Lower leg skin (tissue), 3 donors: ENCODE measurements around the gene SVIL.

ENCODE experiments used
- CTCF ChIP-seq, 3 donors: fragments of 450-650 bp; IDR thresholded peaks; one replicate each; pipeline ENCODE4 v1.5.1; 2016; ENCODE audit warnings: antibody characterized with exemption in 3 of 3, mild to moderate bottlenecking in 3 of 3, moderate library complexity in 2 of 3
- POLR2A ChIP-seq, 2 donors: fragments of 450-650 bp; IDR thresholded peaks; one replicate each; pipeline ENCODE4 v1.6.1; 2016 to 2017; ENCODE audit warnings: antibody characterized with exemption in 2 of 2, mild to moderate bottlenecking in 1 of 2, moderate library complexity in 1 of 2

GRCh38 chr10:29534590-29534989 lies 100.2 kb downstream of the SVIL start:
- no peak for TF ChIP-seq CTCF (IDR thresholded peaks at IDR 0.05)
- no peak for TF ChIP-seq POLR2A (IDR thresholded peaks at IDR 0.05)
